ENCODE data around the gene MRPL12. TPM values are rescaled to one million over a fixed set of nuclear protein-coding genes. Genes with fewer than 3 reads are reported as not detected.

The MRPL12 gene
- total and polyA plus RNA-seq, 2 of the 13 experiments (the other 11 are each of a cell fraction or from before 2014, with no cell fraction given): 39.1 to 94.1 TPM

GRCh38 chr17:81683584-81684441 lies 19.4 kb upstream of the MRPL12 start, which contains the start of the genes ARL16 and HGS (continued):
- TF ChIP-seq, protein P1, sequence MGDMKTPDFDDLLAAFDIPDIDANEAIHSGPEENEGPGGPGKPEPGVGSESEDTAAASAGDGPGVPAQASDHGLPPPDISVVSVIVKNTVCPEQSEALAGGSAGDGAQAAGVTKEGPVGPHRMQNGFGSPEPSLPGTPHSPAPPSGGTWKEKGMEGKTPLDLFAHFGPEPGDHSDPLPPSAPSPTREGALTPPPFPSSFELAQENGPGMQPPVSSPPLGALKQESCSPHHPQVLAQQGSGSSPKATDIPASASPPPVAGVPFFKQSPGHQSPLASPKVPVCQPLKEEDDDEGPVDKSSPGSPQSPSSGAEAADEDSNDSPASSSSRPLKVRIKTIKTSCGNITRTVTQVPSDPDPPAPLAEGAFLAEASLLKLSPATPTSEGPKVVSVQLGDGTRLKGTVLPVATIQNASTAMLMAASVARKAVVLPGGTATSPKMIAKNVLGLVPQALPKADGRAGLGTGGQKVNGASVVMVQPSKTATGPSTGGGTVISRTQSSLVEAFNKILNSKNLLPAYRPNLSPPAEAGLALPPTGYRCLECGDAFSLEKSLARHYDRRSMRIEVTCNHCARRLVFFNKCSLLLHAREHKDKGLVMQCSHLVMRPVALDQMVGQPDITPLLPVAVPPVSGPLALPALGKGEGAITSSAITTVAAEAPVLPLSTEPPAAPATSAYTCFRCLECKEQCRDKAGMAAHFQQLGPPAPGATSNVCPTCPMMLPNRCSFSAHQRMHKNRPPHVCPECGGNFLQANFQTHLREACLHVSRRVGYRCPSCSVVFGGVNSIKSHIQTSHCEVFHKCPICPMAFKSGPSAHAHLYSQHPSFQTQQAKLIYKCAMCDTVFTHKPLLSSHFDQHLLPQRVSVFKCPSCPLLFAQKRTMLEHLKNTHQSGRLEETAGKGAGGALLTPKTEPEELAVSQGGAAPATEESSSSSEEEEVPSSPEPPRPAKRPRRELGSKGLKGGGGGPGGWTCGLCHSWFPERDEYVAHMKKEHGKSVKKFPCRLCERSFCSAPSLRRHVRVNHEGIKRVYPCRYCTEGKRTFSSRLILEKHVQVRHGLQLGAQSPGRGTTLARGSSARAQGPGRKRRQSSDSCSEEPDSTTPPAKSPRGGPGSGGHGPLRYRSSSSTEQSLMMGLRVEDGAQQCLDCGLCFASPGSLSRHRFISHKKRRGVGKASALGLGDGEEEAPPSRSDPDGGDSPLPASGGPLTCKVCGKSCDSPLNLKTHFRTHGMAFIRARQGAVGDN (CRISPR knock-in tag; IDR thresholded peaks at IDR 0.05): peak; percentile 81
- TF ChIP-seq HMG20A (CRISPR knock-in tag; IDR thresholded peaks at IDR 0.05; ENCODE audit: borderline replicate concordance) (no peak), KMT2B (CRISPR knock-in tag; IDR thresholded peaks at IDR 0.05) (peak; percentile 80), NCOR1 (IDR thresholded peaks at IDR 0.05; ENCODE audit: borderline replicate concordance, low read length) (peak; percentile 49; the same call in 1 of the 2 replicates), ZNF335 (CRISPR knock-in tag; IDR thresholded peaks at IDR 0.05) (0 out of 2 replicates have a peak, but pooled peaks have one; percentile 24), RNF219 (CRISPR knock-in tag; IDR thresholded peaks at IDR 0.05) (no peak), TFAP4 (IDR thresholded peaks at IDR 0.05; ENCODE audit: borderline replicate concordance, low read depth) (peak; percentile 47; the same call in 1 of the 2 replicates), MEF2D (CRISPR knock-in tag; IDR thresholded peaks at IDR 0.05) (no peak; the same call in 1 of the 2 replicates), TRIM24 (CRISPR knock-in tag; IDR thresholded peaks at IDR 0.05) (no peak), ZNF382 (CRISPR knock-in tag; IDR thresholded peaks at IDR 0.05; ENCODE audit: borderline replicate concordance) (no peak), ZNF180 (CRISPR knock-in tag; IDR thresholded peaks at IDR 0.05; ENCODE audit: borderline replicate concordance, low read depth) (no peak), CAMTA2 (CRISPR knock-in tag; IDR thresholded peaks at IDR 0.05; ENCODE audit: borderline replicate concordance) (no peak), HOXA3 (CRISPR knock-in tag; IDR thresholded peaks at IDR 0.05) (peak; percentile 79)
- TF ChIP-seq, protein P2, sequence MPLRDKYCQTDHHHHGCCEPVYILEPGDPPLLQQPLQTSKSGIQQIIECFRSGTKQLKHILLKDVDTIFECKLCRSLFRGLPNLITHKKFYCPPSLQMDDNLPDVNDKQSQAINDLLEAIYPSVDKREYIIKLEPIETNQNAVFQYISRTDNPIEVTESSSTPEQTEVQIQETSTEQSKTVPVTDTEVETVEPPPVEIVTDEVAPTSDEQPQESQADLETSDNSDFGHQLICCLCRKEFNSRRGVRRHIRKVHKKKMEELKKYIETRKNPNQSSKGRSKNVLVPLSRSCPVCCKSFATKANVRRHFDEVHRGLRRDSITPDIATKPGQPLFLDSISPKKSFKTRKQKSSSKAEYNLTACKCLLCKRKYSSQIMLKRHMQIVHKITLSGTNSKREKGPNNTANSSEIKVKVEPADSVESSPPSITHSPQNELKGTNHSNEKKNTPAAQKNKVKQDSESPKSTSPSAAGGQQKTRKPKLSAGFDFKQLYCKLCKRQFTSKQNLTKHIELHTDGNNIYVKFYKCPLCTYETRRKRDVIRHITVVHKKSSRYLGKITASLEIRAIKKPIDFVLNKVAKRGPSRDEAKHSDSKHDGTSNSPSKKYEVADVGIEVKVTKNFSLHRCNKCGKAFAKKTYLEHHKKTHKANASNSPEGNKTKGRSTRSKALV (CRISPR knock-in tag; IDR thresholded peaks at IDR 0.05): no peak
- TF ChIP-seq, protein P3, sequence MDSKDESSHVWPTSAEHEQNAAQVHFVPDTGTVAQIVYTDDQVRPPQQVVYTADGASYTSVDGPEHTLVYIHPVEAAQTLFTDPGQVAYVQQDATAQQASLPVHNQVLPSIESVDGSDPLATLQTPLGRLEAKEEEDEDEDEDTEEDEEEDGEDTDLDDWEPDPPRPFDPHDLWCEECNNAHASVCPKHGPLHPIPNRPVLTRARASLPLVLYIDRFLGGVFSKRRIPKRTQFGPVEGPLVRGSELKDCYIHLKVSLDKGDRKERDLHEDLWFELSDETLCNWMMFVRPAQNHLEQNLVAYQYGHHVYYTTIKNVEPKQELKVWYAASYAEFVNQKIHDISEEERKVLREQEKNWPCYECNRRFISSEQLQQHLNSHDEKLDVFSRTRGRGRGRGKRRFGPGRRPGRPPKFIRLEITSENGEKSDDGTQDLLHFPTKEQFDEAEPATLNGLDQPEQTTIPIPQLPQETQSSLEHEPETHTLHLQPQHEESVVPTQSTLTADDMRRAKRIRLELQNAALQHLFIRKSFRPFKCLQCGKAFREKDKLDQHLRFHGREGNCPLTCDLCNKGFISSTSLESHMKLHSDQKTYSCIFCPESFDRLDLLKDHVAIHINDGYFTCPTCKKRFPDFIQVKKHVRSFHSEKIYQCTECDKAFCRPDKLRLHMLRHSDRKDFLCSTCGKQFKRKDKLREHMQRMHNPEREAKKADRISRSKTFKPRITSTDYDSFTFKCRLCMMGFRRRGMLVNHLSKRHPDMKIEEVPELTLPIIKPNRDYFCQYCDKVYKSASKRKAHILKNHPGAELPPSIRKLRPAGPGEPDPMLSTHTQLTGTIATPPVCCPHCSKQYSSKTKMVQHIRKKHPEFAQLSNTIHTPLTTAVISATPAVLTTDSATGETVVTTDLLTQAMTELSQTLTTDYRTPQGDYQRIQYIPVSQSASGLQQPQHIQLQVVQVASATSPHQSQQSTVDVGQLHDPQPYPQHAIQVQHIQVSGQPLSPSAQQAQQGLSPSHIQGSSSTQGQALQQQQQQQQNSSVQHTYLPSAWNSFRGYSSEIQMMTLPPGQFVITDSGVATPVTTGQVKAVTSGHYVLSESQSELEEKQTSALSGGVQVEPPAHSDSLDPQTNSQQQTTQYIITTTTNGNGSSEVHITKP (CRISPR knock-in tag; IDR thresholded peaks at IDR 0.05; ENCODE audit: low read depth): 0 out of 2 replicates have a peak, but pooled peaks have one; percentile 53

Data from HepG2 (cell line).